Dendritic cell treated with granulocyte-macrophage colony-stimulating factor and Interleukin-4, amounts not matched to agents 40 ng/mL and 50 ng/mL, for 4 days (primary cell): ENCODE results near the gene SNF8.

ENCODE experiments used
- H3K27ac Mint-ChIP-seq: one replicate; pipeline ENCODE4 v1.8.0; 2022; ENCODE audit warnings: mild to moderate bottlenecking, mixed read lengths
- H3K27me3 Mint-ChIP-seq: one replicate; pipeline ENCODE4 v1.8.0; 2022; ENCODE audit warnings: mild to moderate bottlenecking, mixed read lengths
- H3K36me3 Mint-ChIP-seq: one replicate; pipeline ENCODE4 v1.8.0; 2022; ENCODE audit warnings: low read depth, mixed read lengths
- H3K4me1 Mint-ChIP-seq: one replicate; pipeline ENCODE4 v1.8.0; 2022; ENCODE audit warnings: low read depth, mixed read lengths
- H3K4me3 Mint-ChIP-seq: one replicate; pipeline ENCODE4 v1.8.0; 2022; ENCODE audit warnings: mild to moderate bottlenecking, moderate library complexity, mixed read lengths
- H3K9me3 Mint-ChIP-seq: one replicate; pipeline ENCODE4 v1.8.0; 2022; ENCODE audit warnings: mixed read lengths
- intact Hi-C: fragments of 100-400 bp; cut with micrococcal nuclease; formaldehyde crosslinking; loops from one replicate; pipeline ENCODE4 v1.15.0; 2022

SNF8 gene

GRCh38 chr17:48915459-48916282, 29.0 kb downstream of the SNF8 start:
- Mint-ChIP-seq H3K36me3 (peaks cover 100% of the 10 kb centered on the region), H3K4me1 (peaks cover 72% of the 10 kb centered on the region)

GRCh38 chr17:48912476-48912875, 32.2 kb downstream of the SNF8 start:
- intact Hi-C loops: no loop called here
- no peaks in the 10 kb centered on the region for H3K27me3 Mint-ChIP-seq
- no peak overlapping the region for H3K27ac Mint-ChIP-seq
- peaks cover 90% of the 10 kb centered on the region for H3K4me1 Mint-ChIP-seq
- no peak overlapping the region for H3K4me3 Mint-ChIP-seq
- H3K9me3 Mint-ChIP-seq: no peaks in the 10 kb centered on the region
- H3K36me3 Mint-ChIP-seq: peaks cover 96% of the 10 kb centered on the region

More at GRCh38 chr17:48915459-48916282, 29.0 kb downstream of the SNF8 start:
- peak overlapping the region; percentile 95 for H3K27ac Mint-ChIP-seq
- no peaks in the 10 kb centered on the region for H3K9me3 Mint-ChIP-seq
- peak overlapping the region; percentile 79 for H3K4me3 Mint-ChIP-seq
- H3K27me3 Mint-ChIP-seq: no peaks in the 10 kb centered on the region
- intact Hi-C loops: loop anchor here (1.0 kb wide), 1 partner anchor 23 kb away; the partner anchor contains the start of gene ATP5MC1

- H3K4me3 Mint-ChIP-seq: peak overlapping the region; percentile 92
- H3K27me3 Mint-ChIP-seq: no peaks in the 10 kb centered on the region
- peaks cover 75% of the 10 kb centered on the region for H3K36me3 Mint-ChIP-seq
- peak overlapping the region; percentile 95 for H3K27ac Mint-ChIP-seq
- peaks cover 79% of the 10 kb centered on the region for H3K4me1 Mint-ChIP-seq
- H3K9me3 Mint-ChIP-seq: no peaks in the 10 kb centered on the region
- intact Hi-C loops: no loop called here
Observed at GRCh38 chr17:48910370-48910769, 34.3 kb downstream of the SNF8 start.

- peak overlapping the region; percentile 92 for H3K4me3 Mint-ChIP-seq
- intact Hi-C loops: loop anchor here (2.0 kb wide), 1 partner anchor 35 kb away; the partner anchor contains the start of gene SNF8
- H3K36me3 Mint-ChIP-seq: peaks cover 69% of the 10 kb centered on the region
- H3K9me3 Mint-ChIP-seq: no peaks in the 10 kb centered on the region
- no peaks in the 10 kb centered on the region for H3K27me3 Mint-ChIP-seq
- H3K27ac Mint-ChIP-seq: peak overlapping the region; percentile 95
- peaks cover 74% of the 10 kb centered on the region for H3K4me1 Mint-ChIP-seq
Observed at GRCh38 chr17:48909783-48910182, 34.9 kb downstream of the SNF8 start.

- intact Hi-C loops: loop anchor here (1.0 to 2.0 kb wide), 2 partner anchors 17 to 36 kb away; partner anchors contain the start of genes ATP5MC1 and SNF8
- no peaks in the 10 kb centered on the region for H3K9me3 Mint-ChIP-seq
Observed at GRCh38 chr17:48908853-48909394, 35.7 kb downstream of the SNF8 start.

GRCh38 chr17:48908047-48908843, 36.4 kb downstream of the SNF8 start, which contains the start of gene UBE2Z:
TSS of gene UBE2Z (plus strand) at chr17:48908407. CDS start at chr17:48908504, 97 bp downstream.
- H3K4me1 Mint-ChIP-seq: peaks cover 58% of the 10 kb centered on the region
- no peaks in the 10 kb centered on the region for H3K9me3 Mint-ChIP-seq
- no peaks in the 10 kb centered on the region for H3K27me3 Mint-ChIP-seq
- intact Hi-C loops: loop anchor here (1.0 to 2.0 kb wide), 2 partner anchors 16 to 37 kb away; partner anchors contain the start of genes ATP5MC1 and SNF8
- peaks cover 54% of the 10 kb centered on the region for H3K36me3 Mint-ChIP-seq
- peak within 1 kb of the TSS; percentile 92 for H3K4me3 Mint-ChIP-seq
- H3K27ac Mint-ChIP-seq: peak within 1 kb of the TSS; percentile 95

More at GRCh38 chr17:48908853-48909394, 35.7 kb downstream of the SNF8 start:
- peaks cover 65% of the 10 kb centered on the region for H3K4me1 Mint-ChIP-seq
- peaks cover 61% of the 10 kb centered on the region for H3K36me3 Mint-ChIP-seq
- peak overlapping the region; percentile 92 for H3K4me3 Mint-ChIP-seq
- H3K27ac Mint-ChIP-seq: peak overlapping the region; percentile 95
- H3K27me3 Mint-ChIP-seq: no peaks in the 10 kb centered on the region

- Mint-ChIP-seq H3K36me3 (peaks cover 48% of the 10 kb centered on the region), H3K9me3 (no peaks in the 10 kb centered on the region), H3K27me3 (no peaks in the 10 kb centered on the region), H3K4me3 (peak overlapping the region; percentile 92), H3K27ac (peak overlapping the region; percentile 95), H3K4me1 (peaks cover 53% of the 10 kb centered on the region)
- intact Hi-C loops: loop anchor here (1.0 to 2.0 kb wide), 2 partner anchors 15 to 37 kb away; partner anchors contain the start of genes ATP5MC1 and SNF8
Observed at GRCh38 chr17:48907713-48908046, 37.0 kb downstream of the SNF8 start.

GRCh38 chr17:48905987-48906515, 38.6 kb downstream of the SNF8 start:
- intact Hi-C loops: no loop called here
- peaks cover 36% of the 10 kb centered on the region for H3K4me1 Mint-ChIP-seq

GRCh38 chr17:48904428-48904827, 40.2 kb downstream of the SNF8 start:
- no peaks in the 10 kb centered on the region for H3K9me3 Mint-ChIP-seq
- no peaks in the 10 kb centered on the region for H3K27me3 Mint-ChIP-seq
- peaks cover 16% of the 10 kb centered on the region for H3K36me3 Mint-ChIP-seq
- peaks cover 20% of the 10 kb centered on the region for H3K4me1 Mint-ChIP-seq
- no peak overlapping the region for H3K27ac Mint-ChIP-seq
- no peak overlapping the region for H3K4me3 Mint-ChIP-seq
- intact Hi-C loops: no loop called here

More at GRCh38 chr17:48905987-48906515, 38.6 kb downstream of the SNF8 start:
- no peaks in the 10 kb centered on the region for H3K9me3 Mint-ChIP-seq
- peak overlapping the region; percentile 30 for H3K27ac Mint-ChIP-seq
- H3K27me3 Mint-ChIP-seq: no peaks in the 10 kb centered on the region
- no peak overlapping the region for H3K4me3 Mint-ChIP-seq
- H3K36me3 Mint-ChIP-seq: peaks cover 32% of the 10 kb centered on the region

- no peak overlapping the region for H3K4me3 Mint-ChIP-seq
- no peak overlapping the region for H3K27ac Mint-ChIP-seq
- no peaks in the 10 kb centered on the region for H3K27me3 Mint-ChIP-seq
- peaks cover 10% of the 10 kb centered on the region for H3K36me3 Mint-ChIP-seq
- peaks cover 15% of the 10 kb centered on the region for H3K4me1 Mint-ChIP-seq
- intact Hi-C loops: no loop called here
- no peaks in the 10 kb centered on the region for H3K9me3 Mint-ChIP-seq
Observed at GRCh38 chr17:48903401-48903800, 41.2 kb downstream of the SNF8 start.

- intact Hi-C loops: no loop called here
- H3K27ac Mint-ChIP-seq: no peak overlapping the region
- H3K9me3 Mint-ChIP-seq: no peaks in the 10 kb centered on the region
- H3K36me3 Mint-ChIP-seq: peaks cover 21% of the 10 kb centered on the region
- no peaks in the 10 kb centered on the region for H3K27me3 Mint-ChIP-seq
- H3K4me3 Mint-ChIP-seq: no peak overlapping the region
- peaks cover 5% of the 10 kb centered on the region for H3K4me1 Mint-ChIP-seq
Observed at GRCh38 chr17:48901241-48901640, 43.4 kb downstream of the SNF8 start.

- no peak overlapping the region for H3K4me3 Mint-ChIP-seq
- intact Hi-C loops: no loop called here
- peaks cover 18% of the 10 kb centered on the region for H3K4me1 Mint-ChIP-seq
- H3K9me3 Mint-ChIP-seq: no peaks in the 10 kb centered on the region
- no peak overlapping the region for H3K27ac Mint-ChIP-seq
- H3K27me3 Mint-ChIP-seq: no peaks in the 10 kb centered on the region
- H3K36me3 Mint-ChIP-seq: peaks cover 57% of the 10 kb centered on the region
Observed at GRCh38 chr17:48894886-48895285, 49.8 kb downstream of the SNF8 start.
